Activated T-helper 1 cell treated with anti-CD3 and anti-CD28 coated beads, Interleukin-2, amount 50 U/mL, for 16 hours (primary cell): ENCODE results near the gene GRAMD1A.
"Not testable (repeated sequence)": the region's sequence is repeated elsewhere in the genome, so short reads cannot be mapped to it uniquely, and the experiment has no call there.

Experiments used
- DNase-seq, 2 donors: peaks; one replicate each; pipeline ENCODE4 v3.0.0-alpha.2; 2020; ENCODE audit warnings: low read depth in 1 of 2, low spot score in 1 of 2

Gene GRAMD1A

DNA sequence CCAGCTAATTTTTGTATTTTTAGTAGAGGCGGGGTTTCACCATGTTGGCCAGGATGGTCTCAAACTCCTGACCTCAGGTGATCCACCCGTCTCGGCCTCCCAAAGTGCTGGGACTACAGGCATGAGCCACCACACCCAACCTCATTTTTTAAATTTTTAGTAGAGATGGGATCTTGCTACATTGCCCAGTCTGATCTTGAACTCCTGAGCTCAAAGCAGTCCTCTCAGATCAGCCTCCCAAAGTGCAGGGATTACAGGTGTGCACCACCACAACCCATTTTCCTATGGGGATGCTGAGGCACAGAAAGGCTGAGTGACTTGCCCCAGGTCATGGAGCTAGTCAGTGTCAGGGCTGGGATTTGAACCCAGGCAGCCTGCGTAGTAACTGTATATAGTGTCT is 51.1 kb downstream of the GRAMD1A start:
- DNase-seq, result not testable (repeated sequence)

DNA sequence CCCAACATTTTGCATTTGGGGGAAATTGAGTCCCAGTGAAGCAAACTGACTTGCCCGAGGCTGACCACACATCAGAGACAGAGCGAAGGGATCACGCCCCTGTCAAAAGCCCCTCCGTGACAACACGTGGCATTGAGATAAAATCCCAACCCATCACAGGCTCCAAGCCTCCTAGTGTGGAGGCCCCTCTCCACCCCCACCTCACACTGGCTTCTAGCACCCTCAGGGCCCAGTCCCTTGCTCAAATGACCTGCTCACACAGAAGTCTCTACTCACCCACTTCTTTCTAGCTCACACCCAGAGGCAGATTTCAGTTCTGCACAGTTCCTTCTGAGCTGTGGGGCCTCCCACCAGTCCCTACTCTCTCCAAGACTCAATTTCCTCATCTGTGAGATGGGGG is 51.7 kb downstream of the GRAMD1A start:
- DNase-seq, result no peak

DNA sequence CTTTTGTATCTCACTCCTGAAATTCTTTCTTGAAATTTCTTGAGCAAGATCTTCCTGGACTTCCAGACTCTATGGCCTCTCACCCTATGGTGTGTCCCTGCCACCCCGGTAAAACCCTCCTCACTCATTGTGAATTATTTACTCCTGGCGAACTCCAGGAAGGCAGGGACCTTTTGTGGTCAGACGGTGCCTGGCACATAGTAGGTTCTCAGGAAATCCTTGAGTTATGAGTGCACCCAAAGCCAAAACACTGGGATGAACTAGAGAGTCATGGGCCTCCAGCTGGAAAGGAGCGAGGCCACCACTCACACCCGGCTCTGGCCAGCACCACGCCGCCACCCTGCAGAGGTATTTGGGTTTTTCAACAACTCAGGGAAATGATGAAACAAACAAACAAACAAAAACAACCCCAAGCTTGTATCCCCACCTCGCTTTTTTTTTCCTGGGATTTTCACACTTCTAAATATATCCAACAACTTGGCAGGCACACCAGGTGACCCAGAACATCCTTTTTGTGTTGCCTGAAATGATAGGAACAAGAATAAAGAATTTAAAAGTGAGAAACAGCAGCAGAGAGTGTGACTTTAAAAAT is 52.6 kb downstream of the GRAMD1A start:
- no peak for DNase-seq

DNA sequence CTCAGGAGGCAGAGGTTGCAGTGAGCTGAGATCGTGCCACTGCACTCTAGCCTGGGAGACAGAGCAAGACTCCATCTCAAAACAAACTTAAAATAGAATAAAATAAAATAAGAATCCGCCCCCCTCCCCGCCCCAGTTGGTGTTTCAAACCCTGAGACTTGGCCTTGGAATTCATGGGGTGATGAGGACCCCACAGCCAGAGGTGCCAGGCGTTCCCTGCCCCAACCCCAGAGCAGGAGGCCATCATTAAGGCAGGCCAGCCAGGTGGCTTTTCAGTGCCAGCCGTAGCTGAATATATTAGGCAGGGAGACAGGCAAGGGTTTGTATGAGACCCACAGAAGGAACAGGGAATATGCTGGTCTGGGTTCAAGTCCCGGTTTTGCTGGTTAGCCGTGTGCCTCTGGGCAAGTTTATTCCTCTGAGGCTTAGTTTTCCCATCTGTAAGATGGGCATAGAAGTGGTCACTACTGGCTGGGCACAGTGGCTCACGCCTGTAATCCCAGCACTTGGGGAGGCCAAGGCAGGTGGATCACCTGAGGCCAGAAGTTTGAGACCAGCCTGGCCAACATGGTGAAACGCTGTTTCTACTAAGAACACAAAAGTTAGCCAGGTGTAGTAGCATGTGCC is 53.7 kb downstream of the GRAMD1A start:
- no peak for DNase-seq

DNA sequence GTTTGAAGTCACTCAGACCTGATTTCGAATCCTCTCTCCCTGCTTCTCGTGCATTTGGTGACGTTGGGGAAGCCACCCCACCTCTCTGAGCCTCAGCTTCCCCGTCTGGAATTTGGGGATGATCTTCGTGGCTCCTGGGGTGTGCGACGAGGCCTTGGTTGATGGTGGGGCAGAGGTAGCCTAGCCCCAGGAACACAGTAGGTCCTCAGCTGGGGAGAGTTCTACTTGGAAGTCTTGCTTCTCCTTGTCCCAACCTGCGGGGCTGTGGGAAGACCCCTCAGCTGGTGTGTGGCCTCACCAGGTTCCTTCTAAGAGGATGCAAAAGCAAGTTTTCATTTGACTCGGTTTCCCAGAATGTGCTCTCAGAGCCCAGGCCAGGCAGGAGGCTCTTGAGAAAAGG is 54.5 kb downstream of the GRAMD1A start:
- no peak for DNase-seq

DNA sequence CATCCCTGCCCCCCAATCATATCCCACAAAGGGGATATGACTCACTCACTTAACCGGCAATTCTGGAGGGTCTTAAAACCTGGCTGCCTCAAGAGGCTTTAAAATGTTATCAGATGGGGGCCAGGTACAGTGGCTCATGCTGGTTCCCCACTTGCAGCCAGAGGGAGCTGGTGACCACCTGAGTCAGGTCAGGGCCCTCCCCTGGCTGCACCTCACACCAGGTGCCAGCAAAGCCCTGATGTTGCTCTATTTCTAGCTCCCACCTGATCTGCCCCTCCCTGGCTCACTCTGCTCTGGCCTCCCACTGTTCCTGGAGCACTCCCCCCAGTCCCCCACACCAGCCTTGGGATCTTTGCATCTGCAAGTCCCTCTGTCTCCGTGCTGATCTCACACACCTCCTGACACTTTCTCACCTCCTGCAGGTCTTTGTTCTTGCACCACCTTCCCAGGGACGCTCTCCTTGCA is 55.6 kb downstream of the GRAMD1A start:
- no peak for DNase-seq

DNA sequence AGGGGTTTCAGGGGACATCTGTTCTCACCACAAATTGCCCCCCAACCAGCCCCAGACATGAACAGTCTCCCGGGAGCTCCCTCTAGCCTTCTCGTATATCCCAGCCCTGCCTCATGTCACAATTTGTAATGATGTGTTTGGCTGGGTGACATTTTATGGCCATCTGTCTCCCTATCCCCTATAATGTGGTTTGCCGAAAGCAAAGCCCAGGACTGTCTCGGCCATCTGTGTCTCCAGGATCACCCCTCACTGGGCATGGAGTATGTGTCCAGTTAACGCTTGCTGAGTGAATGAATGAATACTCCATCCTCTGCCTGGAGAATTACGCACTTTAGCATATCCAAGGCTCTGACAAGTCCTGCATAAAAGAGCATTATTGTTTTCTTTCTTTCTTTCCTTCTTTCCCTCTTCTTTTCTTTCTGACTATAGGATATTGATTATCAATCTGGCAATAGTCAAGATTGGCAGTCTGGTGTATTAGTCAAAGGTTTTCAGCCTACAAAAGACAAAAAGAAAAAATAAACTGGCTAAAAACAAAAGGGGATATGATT is 56.5 kb downstream of the GRAMD1A start:
- DNase-seq, result no peak

DNA sequence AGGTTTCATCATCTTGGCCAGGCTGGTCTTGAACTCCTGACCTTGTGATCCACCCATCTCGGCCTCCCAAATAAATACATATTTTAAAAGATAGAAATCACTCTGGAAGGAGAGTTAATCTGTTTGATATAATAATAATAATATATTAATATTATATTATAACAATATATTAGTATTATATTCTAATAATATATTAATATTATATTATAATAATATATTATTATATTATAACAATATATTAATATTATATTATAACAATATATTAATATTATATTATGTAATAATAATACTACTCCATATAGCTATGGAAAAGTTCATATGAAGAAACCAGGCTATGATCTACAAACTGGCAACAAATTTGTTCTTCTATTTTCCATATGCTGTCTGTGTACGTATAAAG is 58.2 kb downstream of the GRAMD1A start:
- DNase-seq, result no peak

DNA sequence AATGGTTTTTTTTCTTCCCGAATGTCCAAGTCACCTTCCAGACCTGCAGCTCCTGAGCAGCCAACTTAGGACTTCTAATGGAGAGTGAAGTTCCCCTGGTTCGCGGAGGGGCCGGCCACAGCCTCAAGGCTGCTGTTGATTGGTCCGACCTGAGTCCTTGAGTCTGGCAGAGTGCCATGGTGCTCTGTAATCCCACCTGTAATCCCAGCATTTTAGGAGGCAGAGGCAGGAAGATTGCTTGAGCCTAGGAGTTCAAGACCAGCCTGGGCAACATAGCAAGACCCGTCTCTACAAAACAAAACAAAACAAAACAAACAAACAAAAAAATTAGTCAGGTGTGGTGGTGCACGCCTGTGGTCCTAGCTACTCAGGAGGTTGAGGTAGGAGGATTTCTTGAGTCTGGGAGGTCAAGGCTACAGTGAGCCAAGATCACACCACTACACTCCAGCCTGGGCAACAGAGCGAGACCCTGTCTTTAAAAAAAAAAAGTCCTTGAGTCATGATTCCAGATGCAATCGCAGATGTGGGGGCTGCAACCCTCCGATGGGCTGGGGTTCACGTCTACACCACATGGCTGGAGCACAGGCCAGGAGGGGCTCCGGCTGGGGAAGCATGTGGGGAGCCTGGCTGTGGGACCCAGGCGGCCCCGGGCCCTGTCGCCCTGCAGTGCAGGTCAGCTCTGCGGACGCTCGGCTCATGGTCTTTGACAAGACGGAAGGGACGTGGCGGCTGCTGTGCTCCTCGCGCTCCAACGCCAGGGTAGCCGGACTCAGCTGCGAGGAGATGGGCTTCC is 59.1 kb downstream of the GRAMD1A start:
- no peak for DNase-seq

DNA sequence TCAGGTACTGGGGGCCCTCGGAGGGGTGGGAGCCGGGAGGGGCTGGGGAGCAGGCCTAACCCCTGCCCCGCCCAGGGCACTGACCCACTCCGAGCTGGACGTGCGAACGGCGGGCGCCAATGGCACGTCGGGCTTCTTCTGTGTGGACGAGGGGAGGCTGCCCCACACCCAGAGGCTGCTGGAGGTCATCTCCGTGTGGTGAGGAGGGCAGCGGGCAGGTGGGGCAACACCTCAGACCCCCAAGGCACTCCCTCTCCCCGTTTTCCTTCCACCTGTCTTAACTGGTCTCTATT is 59.6 kb downstream of the GRAMD1A start:
- DNase-seq, result no peak

DNA sequence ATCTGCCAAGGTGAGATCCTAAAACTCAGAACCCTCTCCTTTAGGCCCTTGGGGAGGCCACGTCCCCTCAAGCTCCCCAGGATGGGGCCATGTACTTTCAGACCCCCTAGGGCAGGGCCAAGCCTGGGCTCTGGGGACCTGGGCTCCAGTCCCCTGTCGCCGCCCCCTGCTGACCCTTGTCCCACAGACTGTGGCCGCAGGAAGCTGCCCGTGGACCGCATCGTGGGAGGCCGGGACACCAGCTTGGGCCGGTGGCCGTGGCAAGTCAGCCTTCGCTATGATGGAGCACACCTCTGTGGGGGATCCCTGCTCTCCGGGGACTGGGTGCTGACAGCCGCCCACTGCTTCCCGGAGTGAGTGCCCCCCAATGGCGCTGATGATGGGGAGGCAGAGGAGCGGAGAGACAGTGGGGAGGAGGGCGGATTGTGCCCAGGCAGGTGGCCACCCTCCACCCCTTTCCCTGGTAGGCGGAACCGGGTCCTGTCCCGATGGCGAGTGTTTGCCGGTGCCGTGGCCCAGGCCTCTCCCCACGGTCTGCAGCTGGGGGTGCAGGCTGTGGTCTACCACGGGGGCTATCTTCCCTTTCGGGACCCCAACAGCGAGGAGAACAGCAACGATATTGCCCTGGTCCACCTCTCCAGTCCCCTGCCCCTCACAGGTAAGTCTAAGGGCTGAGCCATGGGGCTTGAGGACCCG is 60.2 kb downstream of the GRAMD1A start:
- DNase-seq, result no peak

DNA sequence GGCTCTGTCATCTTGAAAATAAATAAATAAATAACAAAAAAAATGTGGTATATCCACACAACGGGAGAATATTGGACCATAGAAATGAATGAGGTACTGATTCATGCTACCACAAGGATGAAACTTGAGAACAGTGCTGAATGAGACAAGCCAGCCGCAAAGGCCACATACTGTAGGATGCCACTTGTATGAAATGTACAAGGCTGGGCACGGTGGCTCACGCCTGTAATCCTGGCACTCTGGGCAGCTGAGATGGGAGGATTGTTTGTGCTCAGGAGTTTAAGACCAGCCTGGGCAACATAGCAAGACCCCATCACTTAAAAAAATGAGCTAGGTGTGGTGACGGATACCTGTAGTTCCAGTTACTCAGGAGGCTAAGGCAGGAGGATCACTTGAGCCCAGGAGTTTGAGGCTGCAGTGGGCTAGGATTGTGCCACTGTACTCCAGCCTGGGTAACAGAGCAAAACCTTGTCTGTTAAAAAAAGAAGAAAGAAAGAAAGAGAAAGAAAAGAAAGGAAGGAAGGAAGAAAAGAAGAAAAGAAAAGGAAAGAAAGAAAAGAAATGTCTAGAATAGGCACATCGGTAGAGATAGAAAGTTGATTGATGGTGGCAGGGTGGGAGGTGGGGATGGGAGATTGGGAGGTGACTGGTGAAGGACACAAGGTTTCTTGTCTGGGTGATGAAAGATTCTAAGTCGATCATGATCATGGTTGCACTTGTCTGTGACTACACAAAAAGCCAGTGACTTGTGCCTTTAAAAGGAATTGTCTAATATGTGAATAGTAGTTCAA is 61.7 kb downstream of the GRAMD1A start:
- DNase-seq, result no peak

DNA sequence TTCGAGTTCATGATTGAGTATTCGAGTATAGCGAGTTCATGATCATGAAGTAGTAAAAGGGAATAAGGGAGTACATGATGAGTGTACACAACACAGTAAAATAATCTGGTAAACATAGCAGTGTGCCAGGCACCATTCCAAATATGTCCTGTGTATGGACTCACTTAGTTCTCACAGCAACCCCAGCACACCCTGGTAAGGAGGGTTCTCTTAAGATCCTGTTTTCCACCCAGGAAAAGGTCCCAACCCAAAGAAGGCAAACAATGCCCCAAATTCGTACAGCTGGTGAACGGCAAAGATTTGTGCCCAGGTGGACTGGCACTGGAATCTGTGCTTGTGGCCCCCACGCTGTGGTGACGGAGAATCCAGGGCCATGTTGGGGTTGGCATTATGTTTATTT is 62.8 kb downstream of the GRAMD1A start:
- no peak for DNase-seq

DNA sequence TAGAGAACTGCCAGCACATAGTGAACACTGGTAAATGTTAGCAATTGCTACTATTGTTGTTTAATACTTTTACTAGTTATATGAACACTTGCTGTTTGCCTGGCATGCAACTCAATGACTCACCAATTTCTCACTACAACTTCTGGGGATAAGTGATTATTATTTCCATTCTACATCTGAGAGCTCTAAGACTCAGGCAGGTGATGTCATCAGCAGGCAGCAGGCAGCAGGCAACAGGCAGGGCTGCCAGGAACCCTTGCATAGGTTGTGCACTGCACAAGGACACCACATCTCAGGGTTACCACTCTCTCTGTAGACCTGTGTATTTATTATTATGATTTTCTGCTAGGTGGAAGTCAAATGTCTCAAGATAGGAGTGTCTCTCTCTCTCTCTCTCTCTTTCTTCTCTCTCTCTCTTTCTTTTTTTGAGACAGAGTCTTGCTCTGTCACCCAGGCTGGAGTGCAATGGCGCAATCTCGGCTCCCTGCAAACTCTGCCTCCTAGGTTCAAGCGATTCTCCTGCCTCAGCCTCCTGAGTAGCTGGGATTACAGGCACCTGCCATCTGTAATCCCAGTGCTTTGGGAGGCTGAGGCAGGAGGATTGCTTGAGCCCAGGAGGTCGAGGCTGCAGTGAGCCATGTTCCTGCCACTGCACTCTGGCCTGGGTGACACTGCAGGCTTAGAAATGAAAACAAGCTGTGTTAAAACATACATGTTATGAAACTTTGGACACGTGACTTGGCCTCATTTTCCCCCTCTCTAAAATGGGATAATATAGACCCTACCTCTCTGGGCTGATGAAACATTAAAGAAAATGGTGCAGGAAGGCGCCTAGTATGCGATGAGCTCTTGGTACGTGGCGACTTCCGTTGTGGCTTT is 64.1 kb downstream of the GRAMD1A start:
- no peak for DNase-seq

DNA sequence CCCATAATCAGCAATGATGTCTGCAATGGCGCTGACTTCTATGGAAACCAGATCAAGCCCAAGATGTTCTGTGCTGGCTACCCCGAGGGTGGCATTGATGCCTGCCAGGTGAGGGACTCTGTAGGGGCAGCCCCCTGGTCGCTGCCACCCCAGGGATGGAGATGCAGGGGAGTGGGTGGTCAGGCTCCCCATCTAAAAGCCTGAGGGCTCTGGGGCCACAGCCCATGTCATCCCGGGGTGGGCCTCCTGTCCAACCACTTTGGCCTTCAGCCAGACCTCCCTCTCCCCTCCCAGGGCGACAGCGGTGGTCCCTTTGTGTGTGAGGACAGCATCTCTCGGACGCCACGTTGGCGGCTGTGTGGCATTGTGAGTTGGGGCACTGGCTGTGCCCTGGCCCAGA is 65.5 kb downstream of the GRAMD1A start:
- DNase-seq, result no peak

DNA sequence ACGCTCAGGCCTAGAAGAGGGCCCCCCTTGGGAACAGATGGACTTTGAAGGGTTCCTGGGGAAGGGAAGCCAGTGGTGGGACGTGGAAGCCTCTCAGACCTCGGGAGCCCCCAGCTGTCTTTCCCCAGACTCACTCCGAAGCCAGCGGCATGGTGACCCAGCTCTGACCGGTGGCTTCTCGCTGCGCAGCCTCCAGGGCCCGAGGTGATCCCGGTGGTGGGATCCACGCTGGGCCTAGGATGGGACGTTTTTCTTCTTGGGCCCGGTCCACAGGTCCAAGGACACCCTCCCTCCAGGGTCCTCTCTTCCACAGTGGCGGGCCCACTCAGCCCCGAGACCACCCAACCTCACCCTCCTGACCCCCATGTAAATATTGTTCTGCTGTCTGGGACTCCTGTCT is 66.0 kb downstream of the GRAMD1A start:
- DNase-seq, result no peak

DNA sequence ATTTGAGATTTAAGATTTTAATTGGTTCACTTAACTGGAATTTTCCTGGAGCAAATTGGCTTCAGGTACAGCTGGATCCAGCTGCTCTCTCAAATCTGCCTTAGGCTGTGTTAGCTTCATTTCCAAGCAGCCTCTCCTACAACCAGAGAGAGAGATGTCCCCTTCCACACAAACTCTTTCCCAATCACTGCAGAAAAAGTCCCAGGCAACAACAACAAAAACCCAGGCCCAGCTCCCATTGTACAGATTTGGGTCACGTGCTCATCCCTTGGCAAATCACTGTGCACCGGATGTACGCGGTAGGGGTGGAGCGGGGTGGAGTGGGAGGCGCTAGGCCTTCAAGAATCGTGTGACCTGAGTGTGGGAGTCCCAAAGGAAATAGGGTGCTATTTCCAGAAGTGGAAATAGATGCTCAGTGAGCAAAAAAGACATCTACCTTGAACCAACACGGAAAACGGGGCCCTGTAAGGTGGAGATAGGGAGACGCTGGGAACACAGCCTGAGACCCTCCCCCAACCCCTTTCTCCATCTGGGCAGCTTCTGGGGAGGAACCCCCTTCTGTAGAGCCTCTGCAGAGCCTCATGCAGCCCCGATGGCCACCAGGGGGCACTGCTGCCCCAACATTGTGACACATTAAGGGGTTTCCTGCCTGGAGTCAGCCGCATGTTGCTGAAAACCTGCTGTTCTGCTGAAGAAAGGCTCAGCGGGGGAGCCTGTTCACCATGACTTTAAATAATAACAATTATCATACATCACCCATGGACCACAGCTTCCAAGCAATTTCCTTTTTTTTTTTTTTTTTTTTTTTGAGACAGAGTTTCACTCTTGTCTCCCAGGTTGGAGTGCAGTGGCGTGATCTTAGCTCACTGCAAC is 66.8 kb downstream of the GRAMD1A start:
- peak; percentile 81 to 89 for DNase-seq

DNA sequence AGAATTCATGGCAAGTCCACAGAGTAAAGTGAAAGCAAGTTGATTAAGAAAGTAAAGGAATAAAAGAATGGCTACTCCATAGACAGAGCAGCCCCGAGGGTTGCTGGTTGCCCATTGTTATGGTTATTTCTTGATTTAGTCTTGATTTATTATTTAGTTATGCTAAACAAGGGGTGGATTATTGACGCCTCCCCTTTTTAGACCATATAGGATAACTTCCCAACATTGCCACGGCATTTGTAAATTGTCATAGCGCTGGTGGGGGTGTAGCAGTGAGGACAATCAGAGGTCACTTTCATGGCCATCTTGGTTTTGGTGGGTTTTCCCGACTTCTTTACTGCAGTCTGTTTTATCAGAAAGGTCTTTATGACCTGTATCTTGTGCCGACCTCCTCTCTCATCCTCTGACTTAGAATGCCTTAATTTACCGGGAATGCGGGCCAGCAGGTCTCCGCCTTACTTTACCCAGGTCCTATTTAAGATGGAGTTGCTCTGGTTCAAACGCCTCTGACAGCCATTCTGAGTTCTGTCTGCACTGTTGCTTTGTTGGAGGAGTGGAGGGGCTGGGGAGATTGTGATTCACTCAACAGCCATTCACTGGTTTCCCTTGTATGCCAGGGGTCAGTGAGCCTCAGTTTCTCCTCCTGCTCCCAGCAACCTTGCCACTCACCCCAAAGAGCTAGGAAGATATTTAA is 69.0 kb downstream of the GRAMD1A start:
- DNase-seq, result no peak
